D721Med (cell line): ENCODE measurements around the gene OSTF1.

ENCODE experiments used
- DNase-seq: peaks from one replicate; pipeline ENCODE4 v3.0.0; 2011; ENCODE audit warnings: low spot score; ENCODE audit not compliant: insufficient read length
- FAIRE-seq: peaks from 2 replicates; lab custom pipeline; 2011; peaks lifted over from hg19 to GRCh38; lab: Jason Lieb, UNC
- TF ChIP-seq, protein P1 (sequence below): IDR thresholded peaks from 2 replicates; pipeline ENCODE4 v1.5.1; 2012; ENCODE audit warnings: mild to moderate bottlenecking, control low read depth; ENCODE audit not compliant: insufficient read depth; ENCODE audit errors: missing control alignments

Gene OSTF1

GRCh38 chr9:75146229-75146628 is 57.9 kb downstream of the OSTF1 start:
- DNase-seq: no peak
- no peak for FAIRE-seq
- TF ChIP-seq, protein P1, sequence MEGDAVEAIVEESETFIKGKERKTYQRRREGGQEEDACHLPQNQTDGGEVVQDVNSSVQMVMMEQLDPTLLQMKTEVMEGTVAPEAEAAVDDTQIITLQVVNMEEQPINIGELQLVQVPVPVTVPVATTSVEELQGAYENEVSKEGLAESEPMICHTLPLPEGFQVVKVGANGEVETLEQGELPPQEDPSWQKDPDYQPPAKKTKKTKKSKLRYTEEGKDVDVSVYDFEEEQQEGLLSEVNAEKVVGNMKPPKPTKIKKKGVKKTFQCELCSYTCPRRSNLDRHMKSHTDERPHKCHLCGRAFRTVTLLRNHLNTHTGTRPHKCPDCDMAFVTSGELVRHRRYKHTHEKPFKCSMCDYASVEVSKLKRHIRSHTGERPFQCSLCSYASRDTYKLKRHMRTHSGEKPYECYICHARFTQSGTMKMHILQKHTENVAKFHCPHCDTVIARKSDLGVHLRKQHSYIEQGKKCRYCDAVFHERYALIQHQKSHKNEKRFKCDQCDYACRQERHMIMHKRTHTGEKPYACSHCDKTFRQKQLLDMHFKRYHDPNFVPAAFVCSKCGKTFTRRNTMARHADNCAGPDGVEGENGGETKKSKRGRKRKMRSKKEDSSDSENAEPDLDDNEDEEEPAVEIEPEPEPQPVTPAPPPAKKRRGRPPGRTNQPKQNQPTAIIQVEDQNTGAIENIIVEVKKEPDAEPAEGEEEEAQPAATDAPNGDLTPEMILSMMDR: no peak

DNA sequence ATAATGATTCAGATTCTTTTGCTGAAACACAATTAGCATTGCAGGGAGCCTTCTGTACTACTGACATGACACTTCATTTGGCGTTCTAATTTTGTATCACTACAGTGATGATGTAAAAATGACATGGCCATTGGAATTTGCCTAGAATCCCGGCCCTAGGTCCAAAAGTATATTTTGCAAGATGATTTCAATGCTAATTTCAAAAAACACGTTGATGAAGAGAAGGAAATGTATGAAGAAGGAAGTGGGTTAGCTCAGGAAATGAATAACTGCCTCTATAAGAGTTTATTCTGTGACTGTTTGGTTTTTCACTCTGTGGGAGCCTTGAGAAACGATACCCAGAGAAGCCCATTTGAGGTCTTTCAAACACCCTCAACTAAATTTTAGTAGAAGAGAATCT is 59.3 kb downstream of the OSTF1 start:
- TF ChIP-seq, protein P1: no peak
- no peak for FAIRE-seq

GRCh38 chr9:75148561-75148960 is 60.2 kb downstream of the OSTF1 start:
- FAIRE-seq: no peak
- TF ChIP-seq, protein P1: no peak
- no peak for DNase-seq

More for the DNA sequence above, 59.3 kb downstream of the OSTF1 start:
- no peak for DNase-seq

DNA sequence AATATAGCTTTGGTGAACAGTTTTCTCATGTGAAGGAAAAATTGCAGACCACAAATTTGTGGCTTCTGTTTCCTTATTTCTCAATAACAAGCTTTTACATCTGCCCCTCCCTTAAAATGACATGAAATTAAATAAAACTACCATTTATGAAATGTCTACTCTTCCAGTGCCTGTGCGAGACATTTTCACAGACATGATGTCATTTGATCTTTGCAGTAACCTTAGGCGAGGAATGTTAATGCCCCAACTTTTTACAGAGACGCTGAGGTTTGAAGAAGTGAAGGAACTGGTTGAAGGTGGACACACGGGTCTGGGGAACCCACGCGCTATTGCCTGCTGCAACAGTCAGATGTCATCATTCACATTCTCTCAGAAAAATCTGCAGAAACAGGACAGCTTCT is 61.5 kb downstream of the OSTF1 start:
- TF ChIP-seq, protein P1: no peak
- no peak for DNase-seq
- no peak for FAIRE-seq

GRCh38 chr9:75150512-75150911 is 62.2 kb downstream of the OSTF1 start:
- TF ChIP-seq, protein P1: no peak
- FAIRE-seq (no peak), DNase-seq (no peak)

- no peak for DNase-seq
- TF ChIP-seq, protein P1: no peak
- FAIRE-seq: no peak
Observed at GRCh38 chr9:75152416-75152815, 64.1 kb downstream of the OSTF1 start.

- DNase-seq (no peak), FAIRE-seq (no peak)
- TF ChIP-seq, protein P1: no peak
Observed at GRCh38 chr9:75156858-75157257, 68.5 kb downstream of the OSTF1 start.
